BLaER1 treated with 17β-estradiol and CSF1 and Interleukin-3, amounts not matched to agents 10 nM and 100 nM (cell line): ENCODE results near the gene EPN3.

ENCODE experiments used
- H3K27ac ChIP-seq, 11 experiments: shearing (Covaris generic); formaldehyde crosslinking; 2 replicates each; pipeline ENCODE4 v1.8.1; 2022
- H3K27me3 ChIP-seq, 11 experiments: shearing (Covaris generic); formaldehyde crosslinking; 2 replicates each; pipeline ENCODE4 v1.8.1; 2022
- H3K36me3 ChIP-seq, 11 experiments: shearing (Covaris generic); formaldehyde crosslinking; 2 replicates each; pipeline ENCODE4 v1.8.1; 2022
- H3K4me1 ChIP-seq, 10 experiments: shearing (Covaris generic); formaldehyde crosslinking; 2 replicates each; pipeline ENCODE4 v1.8.1; 2022
- H3K4me2 ChIP-seq, 11 experiments: shearing (Covaris generic); formaldehyde crosslinking; 2 replicates each; pipeline ENCODE4 v1.8.1; 2022
- H3K4me3 ChIP-seq, 10 experiments: shearing (Covaris generic); formaldehyde crosslinking; 2 replicates each; pipeline ENCODE4 v1.8.1; 2022
- H3K9ac ChIP-seq, 11 experiments: shearing (Covaris generic); formaldehyde crosslinking; 2 replicates each; pipeline ENCODE4 v1.8.1; 2022
- H3K9me3 ChIP-seq, 11 experiments: shearing (Covaris generic); formaldehyde crosslinking; replicated peaks in 1 of 11; 2 replicates each; pipeline ENCODE4 v1.8.1; 2022
- H4K20me1 ChIP-seq, 11 experiments: shearing (Covaris generic); formaldehyde crosslinking; 2 replicates each; pipeline ENCODE4 v1.8.1; 2022
- Cebpa-rat ChIP-seq, 11 experiments: shearing (Covaris generic); IDR thresholded peaks; 2 replicates each; pipeline ENCODE4 v1.8.1; 2022

The EPN3 gene

GRCh38 chr17:50549256-50549941 lies 16.9 kb downstream of the EPN3 start:
- Histone ChIP-seq H4K20me1 (0 out of 22 replicates have a peak, but pooled peaks cover 0 to 5% (median 0%) of the 10 kb centered on the region in 11 experiments), H3K27me3 (no peaks in the 10 kb centered on the region), H3K4me3 (no peak overlapping the region), H3K27ac (no peak overlapping the region), H3K9me3 (no peaks in the 10 kb centered on the region), H3K36me3 (no peaks in the 10 kb centered on the region), H3K9ac (no peak overlapping the region), H3K4me2 (no peak overlapping the region), H3K4me1 (peaks cover 7 to 26% (median 11%) of the 10 kb centered on the region in 10 experiments; a peak in 17 of 20 replicates)
- TF ChIP-seq Cebpa-rat (IDR thresholded peaks at IDR 0.05), result no peak

- no peak for TF ChIP-seq Cebpa-rat (IDR thresholded peaks at IDR 0.05)
- H3K9ac ChIP-seq, result no peak overlapping the region
- no peaks in the 10 kb centered on the region for H3K27me3 ChIP-seq
- no peaks in the 10 kb centered on the region for H3K9me3 ChIP-seq
- H3K36me3 ChIP-seq, result no peaks in the 10 kb centered on the region
- H4K20me1 ChIP-seq, result 0 out of 22 replicates have a peak, but pooled peaks cover 0 to 5% (median 0%) of the 10 kb centered on the region in 11 experiments
- no peak overlapping the region for H3K4me3 ChIP-seq
- no peak overlapping the region for H3K4me2 ChIP-seq
- peaks cover 7 to 21% (median 11%) of the 10 kb centered on the region in 10 experiments; a peak in 16 of 20 replicates for H3K4me1 ChIP-seq
- no peak overlapping the region for H3K27ac ChIP-seq
Observed at GRCh38 chr17:50549969-50550368, 17.4 kb downstream of the EPN3 start.

GRCh38 chr17:50550661-50551432 lies 18.3 kb downstream of the EPN3 start:
- no peak overlapping the region for H3K4me3 ChIP-seq
- no peak overlapping the region for H3K27ac ChIP-seq
- no peaks in the 10 kb centered on the region for H3K9me3 ChIP-seq
- H3K36me3 ChIP-seq, result no peaks in the 10 kb centered on the region
- peaks cover 7 to 18% (median 11%) of the 10 kb centered on the region in 10 experiments; a peak in 16 of 20 replicates for H3K4me1 ChIP-seq
- peaks cover 0 to 4% (median 0%) of the 10 kb centered on the region in 11 experiments; a peak in 4 of 22 replicates for H3K27me3 ChIP-seq
- H4K20me1 ChIP-seq, result peaks cover 0 to 10% (median 0%) of the 10 kb centered on the region in 11 experiments; a peak in 2 of 22 replicates
- no peak overlapping the region for H3K9ac ChIP-seq
- H3K4me2 ChIP-seq, result no peak overlapping the region
- TF ChIP-seq Cebpa-rat (IDR thresholded peaks at IDR 0.05), result no peak

GRCh38 chr17:50551433-50551815 lies 18.9 kb downstream of the EPN3 start:
- H3K36me3 ChIP-seq, result no peaks in the 10 kb centered on the region
- no peak overlapping the region for H3K9ac ChIP-seq
- H3K4me1 ChIP-seq, result peaks cover 7 to 17% (median 11%) of the 10 kb centered on the region in 10 experiments; a peak in 16 of 20 replicates
- H3K27me3 ChIP-seq, result peaks cover 0 to 9% (median 5%) of the 10 kb centered on the region in 11 experiments; a peak in 10 of 22 replicates
- no peak overlapping the region for H3K4me2 ChIP-seq
- H3K9me3 ChIP-seq, result no peaks in the 10 kb centered on the region
- peaks cover 0 to 12% (median 0%) of the 10 kb centered on the region in 11 experiments; a peak in 2 of 22 replicates for H4K20me1 ChIP-seq
- no peak overlapping the region for H3K27ac ChIP-seq
- TF ChIP-seq Cebpa-rat (IDR thresholded peaks at IDR 0.05), result no peak
- H3K4me3 ChIP-seq, result no peak overlapping the region

GRCh38 chr17:50551884-50552283 lies 19.3 kb downstream of the EPN3 start:
- Histone ChIP-seq H3K36me3 (no peaks in the 10 kb centered on the region), H4K20me1 (peaks cover 0 to 15% (median 0%) of the 10 kb centered on the region in 11 experiments; a peak in 3 of 22 replicates), H3K27ac (no peak overlapping the region), H3K4me3 (no peak overlapping the region), H3K27me3 (peaks cover 4 to 14% (median 10%) of the 10 kb centered on the region in 11 experiments; a peak in 21 of 22 replicates), H3K9me3 (no peaks in the 10 kb centered on the region), H3K4me1 (peaks cover 5 to 12% (median 8%) of the 10 kb centered on the region in 10 experiments; a peak in 16 of 20 replicates), H3K4me2 (no peak overlapping the region), H3K9ac (no peak overlapping the region)
- no peak for TF ChIP-seq Cebpa-rat (IDR thresholded peaks at IDR 0.05)

- Histone ChIP-seq H3K27me3 (peaks cover 27 to 37% (median 33%) of the 10 kb centered on the region in 11 experiments), H3K9me3 (no peaks in the 10 kb centered on the region), H3K4me2 (no peak overlapping the region), H3K27ac (no peak overlapping the region), H3K4me1 (peaks cover 4 to 9% (median 6%) of the 10 kb centered on the region in 10 experiments), H3K36me3 (no peaks in the 10 kb centered on the region), H3K4me3 (no peak overlapping the region), H4K20me1 (peaks cover 0 to 38% (median 12%) of the 10 kb centered on the region in 11 experiments; a peak in 15 of 22 replicates), H3K9ac (no peak overlapping the region)
- no peak for TF ChIP-seq Cebpa-rat (IDR thresholded peaks at IDR 0.05)
Observed at GRCh38 chr17:50554201-50554600, 21.7 kb downstream of the EPN3 start.

- H3K4me3 ChIP-seq, result no peak overlapping the region
- H3K27me3 ChIP-seq, result peaks cover 54 to 63% (median 57%) of the 10 kb centered on the region in 11 experiments
- peaks cover 0 to 9% (median 0%) of the 10 kb centered on the region in 11 experiments; a peak in 4 of 22 replicates for H3K9me3 ChIP-seq
- no peak overlapping the region for H3K27ac ChIP-seq
- no peak overlapping the region for H3K9ac ChIP-seq
- peaks cover 21 to 27% (median 23%) of the 10 kb centered on the region in 10 experiments for H3K4me1 ChIP-seq
- no peak overlapping the region for H3K4me2 ChIP-seq
- no peak for TF ChIP-seq Cebpa-rat (IDR thresholded peaks at IDR 0.05)
- peaks cover 0 to 56% (median 29%) of the 10 kb centered on the region in 11 experiments; a peak in 18 of 22 replicates for H4K20me1 ChIP-seq
- H3K36me3 ChIP-seq, result no peaks in the 10 kb centered on the region
Observed at GRCh38 chr17:50556803-50557202, 24.3 kb downstream of the EPN3 start.

- H3K4me1 ChIP-seq, result peaks cover 21 to 31% (median 25%) of the 10 kb centered on the region in 10 experiments
- H3K27me3 ChIP-seq, result peaks cover 62 to 71% (median 64%) of the 10 kb centered on the region in 11 experiments
- no peak overlapping the region for H3K4me3 ChIP-seq
- no peak overlapping the region for H3K9ac ChIP-seq
- no peak for TF ChIP-seq Cebpa-rat (IDR thresholded peaks at IDR 0.05)
- no peak overlapping the region for H3K4me2 ChIP-seq
- H3K9me3 ChIP-seq, result peaks cover 0 to 9% (median 0%) of the 10 kb centered on the region in 11 experiments; a peak in 4 of 22 replicates
- no peak overlapping the region for H3K27ac ChIP-seq
- H4K20me1 ChIP-seq, result peaks cover 0 to 61% (median 35%) of the 10 kb centered on the region in 11 experiments; a peak in 18 of 22 replicates
- no peaks in the 10 kb centered on the region for H3K36me3 ChIP-seq
Observed at GRCh38 chr17:50557630-50558029, 25.1 kb downstream of the EPN3 start.

GRCh38 chr17:50558091-50558490 lies 25.6 kb downstream of the EPN3 start:
- Histone ChIP-seq H3K4me2 (no peak overlapping the region), H3K4me1 (peaks cover 21 to 34% (median 25%) of the 10 kb centered on the region in 10 experiments), H3K9ac (no peak overlapping the region), H3K4me3 (no peak overlapping the region), H3K27me3 (peaks cover 66 to 76% (median 69%) of the 10 kb centered on the region in 11 experiments), H3K36me3 (no peaks in the 10 kb centered on the region), H3K27ac (no peak overlapping the region), H4K20me1 (peaks cover 0 to 66% (median 40%) of the 10 kb centered on the region in 11 experiments; a peak in 18 of 22 replicates), H3K9me3 (peaks cover 0 to 9% (median 0%) of the 10 kb centered on the region in 11 experiments; a peak in 4 of 22 replicates)
- TF ChIP-seq Cebpa-rat (IDR thresholded peaks at IDR 0.05), result no peak
